Activated CD4-positive, CD25-positive, alpha-beta regulatory T cell treated with anti-CD3 and anti-CD28 coated beads, Interleukin-2, amount 50 U/mL, for 24 hours (primary cell): ENCODE data around the gene ZFR2.

Experiments used
- ATAC-seq, 2 donors: fragments of 150-1000 bp; cut with Tn5 transposase; one replicate each; pipeline ENCODE4 v1.10.0; 2021; ENCODE audit warnings: mild to moderate bottlenecking in 1 of 2, moderate library complexity in 1 of 2

ZFR2 gene

DNA sequence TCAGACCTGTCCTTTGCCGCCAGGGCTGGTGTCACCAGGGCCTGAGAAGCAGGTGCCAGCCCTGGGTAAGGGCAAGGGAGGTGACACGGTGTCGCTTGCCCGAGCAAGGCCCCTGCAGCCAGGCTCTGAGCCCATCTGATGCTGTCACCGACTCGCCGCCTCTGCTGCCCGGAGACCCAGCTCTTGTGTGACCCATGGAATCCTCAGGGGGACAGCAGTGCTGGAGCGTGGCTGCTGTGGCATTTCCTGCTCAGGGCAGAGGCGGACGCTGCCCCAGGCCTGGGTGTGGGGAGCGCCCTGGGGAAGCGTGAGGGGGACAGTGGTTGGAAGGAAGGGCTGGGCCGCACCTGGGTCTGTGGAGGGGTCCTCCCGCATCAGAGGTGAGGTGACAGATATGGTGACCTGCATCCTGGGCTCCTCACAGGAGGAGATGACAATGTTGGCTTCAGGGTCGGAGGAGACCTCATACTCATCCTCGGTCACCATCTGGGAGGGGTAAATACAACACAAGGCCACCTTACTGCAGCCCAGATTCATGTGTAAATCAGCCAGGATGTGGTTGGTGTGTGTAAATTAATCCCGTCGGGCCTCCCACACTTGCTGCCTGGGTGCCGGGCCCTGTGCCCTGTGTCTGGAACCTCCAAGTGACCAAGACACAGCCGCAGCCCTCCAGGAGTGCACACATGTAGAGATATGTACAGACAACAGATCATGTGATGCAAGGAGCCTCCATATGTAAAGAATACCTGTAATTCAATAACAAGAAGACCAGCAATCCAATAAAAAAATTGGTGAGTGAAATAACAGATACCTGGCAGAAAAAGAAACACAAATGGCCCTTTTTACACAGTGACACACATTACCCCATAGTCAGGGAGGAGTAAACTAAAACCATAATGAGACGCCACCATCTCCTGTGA, 55.1 kb downstream of the ZFR2 start:
- no peak for ATAC-seq

DNA sequence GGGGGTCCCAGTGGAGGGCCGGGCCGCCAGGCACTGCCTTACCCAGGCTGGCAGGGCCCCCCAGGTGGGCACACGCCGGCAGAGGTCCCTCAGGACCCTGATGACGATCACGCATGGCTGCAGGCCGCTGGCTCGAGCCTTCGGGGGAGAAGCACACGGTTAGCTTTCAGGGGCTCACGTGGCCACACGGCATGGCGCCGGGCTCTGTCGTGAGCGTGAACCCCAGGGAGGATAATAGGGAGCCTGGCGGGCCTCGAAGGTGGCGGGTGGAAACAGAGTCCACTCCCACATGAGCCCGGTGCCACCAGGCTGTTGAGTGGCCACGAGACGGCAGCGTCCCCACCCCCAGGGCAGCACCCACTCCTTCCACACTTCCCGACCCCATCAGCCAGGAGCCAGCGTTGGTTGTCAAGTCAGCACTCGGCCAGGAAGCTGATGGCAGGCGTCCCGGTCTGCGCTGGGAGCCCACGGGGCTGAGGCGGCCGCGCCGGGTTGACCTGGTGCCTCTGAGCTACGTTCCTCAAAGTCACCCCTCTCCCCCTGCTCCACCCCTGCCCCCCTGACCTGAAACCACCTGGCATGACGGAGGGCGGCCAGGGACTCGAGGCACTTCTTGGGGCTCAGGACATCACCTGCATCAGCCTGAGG, 58.0 kb downstream of the ZFR2 start:
- ATAC-seq = no peak

DNA sequence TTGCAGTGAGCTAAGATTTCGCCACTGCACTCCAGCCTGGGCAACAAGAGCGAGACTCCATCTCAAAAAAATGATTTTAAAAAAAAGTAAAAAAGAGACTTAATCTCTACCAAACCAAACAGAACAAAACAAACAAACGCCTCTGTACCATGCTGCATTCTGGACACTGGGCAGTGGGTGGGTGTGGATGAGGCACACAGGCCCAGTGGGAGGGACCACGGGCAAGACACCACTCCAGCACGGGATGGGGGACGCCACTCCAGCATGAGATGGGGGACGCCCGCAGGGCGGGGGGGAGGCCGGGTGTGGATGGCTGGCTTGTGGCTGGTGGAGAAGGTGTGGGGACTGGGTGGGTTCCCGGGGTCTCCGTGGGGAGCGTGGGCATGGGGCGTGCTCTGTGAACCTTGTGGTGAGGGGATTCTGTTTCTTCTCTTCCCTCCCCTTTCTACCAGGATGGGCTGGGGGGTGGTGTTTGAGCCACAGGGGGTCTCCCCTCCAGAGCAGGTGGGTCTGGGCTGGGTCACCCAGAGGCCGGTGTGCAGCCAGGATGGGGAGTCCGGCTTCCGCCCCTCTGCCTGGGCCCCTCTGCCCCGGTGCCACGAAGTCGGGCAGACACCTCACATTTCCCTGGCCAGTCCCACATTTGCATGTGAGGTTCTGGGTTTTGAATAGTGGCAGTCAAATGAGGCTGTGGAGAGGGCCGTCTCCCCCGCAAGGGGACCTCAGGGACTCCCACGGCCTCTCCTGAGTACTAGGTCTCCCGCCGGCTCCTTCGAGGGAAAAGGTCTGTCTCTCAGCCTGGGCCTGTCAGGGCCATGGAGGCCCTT, 58.7 kb downstream of the ZFR2 start:
- ATAC-seq = no peak

DNA sequence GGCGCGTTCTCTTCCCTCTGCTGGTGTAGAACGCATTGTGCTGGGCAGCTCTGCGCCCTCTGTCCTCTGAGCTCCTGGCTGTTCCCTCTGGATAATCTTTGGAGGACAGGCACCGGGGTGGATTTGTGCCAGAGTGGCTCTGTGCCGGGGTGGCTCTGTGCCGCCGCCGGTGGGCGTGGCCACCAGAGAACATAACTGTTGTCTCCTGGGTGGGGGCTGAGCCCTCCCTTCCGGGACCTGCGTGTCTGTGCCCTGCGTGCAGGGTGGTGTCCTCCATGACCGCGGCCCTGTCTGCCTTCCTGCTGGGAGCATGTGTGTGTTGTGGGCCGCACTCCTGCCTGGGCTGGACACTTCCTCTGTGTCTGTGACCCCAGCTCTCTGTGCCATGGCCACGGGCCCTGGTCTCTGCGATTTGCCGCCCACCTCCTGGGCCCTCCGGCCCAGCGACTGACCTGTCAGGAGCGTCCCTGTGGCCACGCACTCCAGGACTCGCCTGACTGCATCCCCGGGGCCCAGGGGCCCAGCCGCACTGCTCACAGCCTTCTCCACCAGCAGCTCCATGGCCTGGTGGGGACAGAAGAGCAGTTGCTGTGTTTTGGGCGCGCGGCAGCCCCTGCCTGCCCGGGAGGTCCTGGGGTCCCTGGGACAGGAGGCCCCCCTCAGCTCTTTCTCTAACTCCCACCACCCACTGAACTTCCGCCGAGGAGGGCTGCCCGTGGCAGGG, 60.3 kb downstream of the ZFR2 start:
- no peak for ATAC-seq

DNA sequence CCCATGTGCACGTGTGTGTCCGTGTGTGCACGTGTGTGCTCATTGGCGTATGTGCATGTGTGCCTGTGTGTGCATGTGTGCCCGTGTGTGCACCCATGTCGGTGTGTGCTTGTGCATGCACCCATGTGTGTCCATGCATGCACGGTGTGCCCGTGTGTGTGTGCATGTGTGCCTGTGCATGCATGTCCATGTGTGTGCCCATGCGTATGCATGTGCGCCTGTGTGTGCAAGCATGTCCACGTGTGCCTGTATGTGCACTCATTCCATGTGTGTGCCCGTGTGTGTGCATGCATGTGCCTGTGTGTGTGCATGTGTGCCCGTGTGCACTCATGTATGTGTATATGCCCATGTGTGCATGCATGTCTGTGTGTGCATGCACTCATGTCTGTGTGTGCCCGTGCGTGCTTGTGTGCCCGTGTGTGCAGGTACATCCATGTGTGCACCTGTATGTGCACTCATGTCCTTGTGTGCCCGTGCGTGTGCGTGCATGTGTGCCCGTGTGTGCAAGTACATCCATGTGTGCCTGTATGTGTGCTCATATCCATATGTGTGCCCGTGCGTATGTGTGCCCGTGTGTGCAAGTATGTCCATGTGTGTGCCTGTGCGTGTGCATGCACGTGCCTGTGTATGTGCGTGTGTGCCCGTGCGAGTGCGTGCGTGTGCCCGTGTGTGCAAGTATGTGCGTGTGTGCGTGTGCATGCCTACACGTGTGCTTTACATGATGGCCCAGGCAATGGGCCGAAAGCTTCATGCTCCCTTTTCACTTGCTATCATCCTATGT, 61.1 kb downstream of the ZFR2 start:
- ATAC-seq = no peak

DNA sequence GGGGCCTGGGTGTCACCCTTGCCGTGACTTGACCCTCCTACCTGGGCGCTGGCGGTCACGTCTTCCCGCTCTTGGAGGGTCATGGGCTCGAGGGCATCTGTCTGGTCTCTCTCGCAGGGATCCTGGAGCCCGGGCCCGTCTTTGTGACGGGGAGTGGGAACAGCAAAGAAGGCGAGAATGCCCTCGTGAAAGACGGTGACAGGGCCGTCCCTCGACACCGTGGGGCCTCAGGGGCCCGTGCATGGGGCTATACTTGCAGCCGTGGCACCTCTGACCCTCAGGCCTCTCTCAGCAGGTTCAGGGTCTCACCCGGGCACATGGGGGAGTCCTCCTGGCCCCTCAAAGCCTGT, 61.7 kb downstream of the ZFR2 start:
- no peak for ATAC-seq

DNA sequence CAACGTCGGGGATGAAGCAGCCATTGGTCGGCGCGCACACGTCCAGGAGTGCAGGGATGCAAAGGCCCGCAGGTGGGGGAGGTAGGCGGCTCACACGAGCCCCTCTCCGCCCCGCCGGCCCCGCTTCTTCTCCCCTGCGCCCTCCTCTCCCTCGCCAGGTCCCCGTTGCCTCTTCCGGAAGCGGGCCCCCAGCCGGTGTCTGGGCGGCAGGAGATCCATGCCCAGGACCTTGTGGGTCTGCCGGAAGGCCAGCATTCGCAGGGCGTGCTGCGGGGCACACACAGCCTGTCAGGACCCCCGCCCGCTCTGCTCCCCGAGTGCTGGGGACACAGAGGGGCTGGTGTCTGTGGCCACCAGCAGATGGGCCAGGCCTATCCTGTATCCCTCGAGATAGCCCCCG, 63.0 kb downstream of the ZFR2 start:
- ATAC-seq = no peak

DNA sequence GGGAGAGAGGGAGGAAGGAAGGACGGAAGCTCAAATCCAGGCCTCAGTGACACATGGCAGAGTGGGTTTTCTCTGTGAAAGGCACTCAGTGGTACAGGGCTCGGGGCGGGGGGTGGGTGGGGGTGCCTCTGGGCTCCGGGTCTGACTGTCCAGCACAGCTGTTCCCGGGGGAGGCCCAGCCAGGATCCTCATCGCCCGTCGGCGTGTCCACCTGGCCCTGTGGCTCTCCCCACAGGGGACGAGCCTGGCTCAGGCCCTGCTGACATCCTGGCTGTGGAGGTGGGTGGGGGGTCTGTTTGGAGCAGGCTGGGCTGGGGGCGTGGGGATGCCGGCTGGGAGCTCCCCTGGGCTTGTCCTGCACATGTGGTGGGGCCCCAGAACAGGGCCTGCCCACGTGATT, 64.4 kb downstream of the ZFR2 start:
- ATAC-seq = no peak

DNA sequence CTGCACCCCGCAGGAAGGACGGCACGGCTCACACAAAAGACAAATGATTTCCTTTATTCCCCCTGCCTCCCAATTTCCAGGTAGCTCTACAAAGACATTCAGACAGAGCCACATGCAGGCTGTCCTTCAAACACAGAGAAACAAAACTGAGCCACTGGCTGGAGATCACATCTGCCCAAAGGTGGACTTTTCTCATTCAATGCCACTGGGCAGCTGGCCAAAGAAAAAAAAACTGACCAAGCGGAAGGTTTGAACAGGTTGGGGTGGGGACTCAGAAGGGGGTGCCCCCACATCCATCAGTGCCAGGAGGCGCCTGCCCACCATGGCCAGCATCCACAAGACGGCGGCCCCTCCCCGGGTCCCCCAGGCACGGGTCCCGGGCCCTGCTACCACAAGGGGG, 64.9 kb downstream of the ZFR2 start:
- ATAC-seq = no peak

DNA sequence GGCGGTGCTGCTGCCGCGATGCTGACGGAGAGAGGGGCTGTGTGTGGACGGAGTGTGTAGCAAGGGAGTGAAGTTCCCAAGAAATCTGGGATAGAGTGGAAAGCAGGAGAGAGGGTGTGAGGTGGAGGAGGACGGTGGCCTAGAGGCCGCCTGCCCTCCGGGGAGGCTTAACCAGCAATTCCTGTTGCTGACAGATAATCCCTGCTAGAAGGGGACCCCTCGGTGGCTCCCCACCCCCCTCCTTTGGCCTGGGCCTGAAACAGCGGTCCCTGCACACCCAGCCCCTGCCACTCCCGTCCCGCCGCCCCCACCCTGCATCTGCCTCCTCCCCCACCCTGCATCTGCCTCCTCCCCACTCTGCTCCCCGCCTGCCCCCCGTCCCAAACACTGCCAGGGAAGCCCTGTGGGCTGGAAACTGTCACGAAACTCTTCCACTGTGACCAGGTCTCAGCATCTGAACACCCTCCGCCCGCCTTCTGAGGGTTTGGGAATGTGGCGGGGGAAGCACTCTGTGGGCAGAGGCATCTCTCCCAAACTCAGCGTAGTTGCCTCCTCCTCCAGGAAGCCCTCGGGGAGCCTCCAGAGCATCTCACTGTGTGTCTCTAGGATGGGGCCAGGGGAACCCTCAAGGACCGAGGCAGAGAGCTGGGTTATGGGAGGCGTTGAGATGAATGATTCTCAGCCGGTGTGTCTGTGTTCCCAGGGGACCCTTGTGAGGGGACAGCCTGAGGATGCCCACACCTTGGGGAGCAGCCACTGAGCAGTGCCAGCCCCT, 65.5 kb downstream of the ZFR2 start:
- ATAC-seq = no peak

DNA sequence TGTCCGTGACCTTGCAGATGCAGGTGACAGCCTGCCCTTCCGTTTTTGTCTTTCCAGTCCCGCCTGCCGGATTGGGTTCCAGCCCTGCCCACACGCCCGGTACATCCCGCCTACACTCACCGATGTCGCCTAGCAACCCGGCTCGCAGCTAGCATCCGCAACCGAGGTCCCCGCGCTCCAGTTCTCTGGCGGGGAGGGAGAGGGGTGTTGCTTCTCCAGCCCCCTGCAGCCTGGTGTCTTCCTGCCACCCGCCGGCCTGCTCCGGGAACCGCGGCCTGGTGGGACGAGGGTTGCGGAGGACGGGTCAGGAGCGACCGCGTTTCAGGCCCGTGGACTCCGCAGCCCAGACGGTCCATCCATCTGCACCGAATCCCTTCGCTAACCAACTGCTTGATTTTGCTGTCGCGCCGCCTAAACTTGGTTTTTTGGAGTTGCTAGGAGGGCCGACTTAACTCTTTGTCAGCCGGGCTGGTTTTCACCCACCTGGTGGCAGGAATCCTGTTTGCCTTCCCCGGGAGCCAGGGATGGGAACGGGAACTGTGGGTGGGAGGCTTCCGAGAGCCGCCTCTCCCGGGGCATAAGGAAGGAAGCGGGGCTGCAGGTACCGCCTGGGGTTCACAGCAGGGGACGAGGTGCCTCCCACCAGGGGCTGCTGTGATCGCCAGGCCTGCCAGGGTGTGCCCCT, 67.3 kb downstream of the ZFR2 start:
- peak; percentile 58 to 66 for ATAC-seq

DNA sequence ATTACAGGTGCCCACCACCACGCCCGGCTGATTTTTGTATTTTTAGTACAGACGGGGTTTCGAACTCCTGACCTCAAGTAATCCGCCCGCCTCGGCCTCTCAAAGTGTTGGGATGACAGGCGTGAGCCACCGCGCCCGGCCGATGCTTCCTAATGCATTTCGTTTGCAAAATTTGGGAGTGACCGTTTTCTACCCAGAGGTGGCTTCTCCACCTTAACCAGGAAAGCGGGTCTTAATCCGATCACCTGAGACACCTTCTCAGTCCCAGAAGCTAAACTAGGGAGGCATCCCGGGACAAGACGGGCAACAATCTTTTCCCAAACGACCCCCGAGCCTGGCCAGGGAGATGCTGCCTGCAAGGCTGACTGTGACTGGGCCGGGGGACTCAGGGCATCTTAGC, 67.8 kb downstream of the ZFR2 start:
- ATAC-seq = no peak

DNA sequence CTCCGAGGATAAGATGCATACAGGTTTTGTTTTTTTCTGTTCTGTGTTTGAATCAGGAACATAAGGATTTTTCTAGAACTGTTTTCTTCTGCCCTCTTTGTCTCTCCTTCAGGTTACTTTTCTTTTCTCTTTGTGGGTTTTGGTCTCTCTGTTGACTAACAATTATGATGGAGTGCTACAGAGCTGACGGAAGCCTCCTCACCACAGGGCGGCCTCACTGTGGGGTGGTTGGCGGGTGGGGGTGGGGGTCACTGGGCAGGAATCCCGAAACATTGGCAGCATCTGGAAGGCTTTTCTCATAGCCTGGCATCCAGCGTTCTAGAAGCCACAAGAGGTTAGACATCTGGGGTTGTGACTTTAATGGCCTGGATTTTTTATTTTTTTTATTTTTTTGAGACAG, 70.7 kb downstream of the ZFR2 start:
- ATAC-seq = peak in 1 of 2 donors; percentile 53

DNA sequence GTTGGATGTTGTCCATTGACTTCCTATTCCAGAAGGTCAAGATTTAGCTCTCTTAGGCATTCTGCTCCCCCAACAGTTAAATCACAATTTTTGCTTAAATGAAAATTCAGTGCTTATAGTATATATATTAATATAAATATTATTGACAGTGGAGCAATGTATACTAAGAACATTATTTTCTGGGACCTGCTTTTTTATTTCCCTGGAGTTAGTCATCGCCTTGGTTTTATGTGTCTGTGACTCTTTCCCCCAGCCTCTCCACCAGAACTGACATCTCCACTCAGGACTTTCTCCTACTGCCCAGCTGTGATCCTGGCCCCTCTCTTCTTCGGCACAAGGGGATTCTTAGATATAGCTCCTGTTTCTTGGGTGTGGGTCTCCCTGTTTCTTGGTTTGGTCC, 72.5 kb downstream of the ZFR2 start:
- ATAC-seq = no peak

DNA sequence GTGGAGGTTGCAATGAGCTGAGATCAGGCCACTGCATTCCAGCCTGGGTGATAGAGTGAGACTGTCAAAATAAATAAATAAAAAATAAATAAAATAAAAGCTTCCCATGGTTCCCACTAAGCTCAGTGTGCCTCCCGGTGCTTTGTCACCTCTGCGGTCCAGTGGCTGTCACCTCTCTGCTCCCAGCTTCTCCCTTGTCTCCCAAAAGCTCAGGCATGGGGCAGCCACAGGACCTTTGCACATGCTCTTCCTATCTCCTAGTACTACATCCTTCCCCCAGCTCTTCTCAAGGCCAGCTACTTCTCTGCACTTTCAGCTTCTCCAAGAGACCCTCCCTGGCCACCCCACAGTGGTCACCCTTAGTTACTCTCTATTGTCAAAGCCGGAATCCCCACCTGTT, 75.0 kb downstream of the ZFR2 start:
- ATAC-seq = no peak

DNA sequence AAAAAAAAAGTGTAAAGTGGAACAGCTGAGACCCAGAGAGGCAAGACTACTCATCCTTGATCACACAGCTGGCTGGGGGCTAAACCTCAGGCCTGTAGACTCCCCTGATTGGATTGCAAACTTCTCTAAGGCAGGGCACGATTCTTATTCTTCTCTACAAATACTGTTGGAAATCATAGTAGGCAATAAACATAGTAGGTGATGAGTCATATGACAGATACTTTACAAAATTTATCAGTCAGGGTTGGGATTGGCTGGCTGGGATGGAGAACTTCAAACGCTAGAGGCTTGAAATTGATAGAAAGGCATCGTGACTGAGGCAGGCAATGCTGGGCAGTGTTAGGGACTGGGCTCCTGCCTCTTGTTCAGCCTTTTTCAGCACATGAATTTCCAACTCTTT, 76.7 kb downstream of the ZFR2 start:
- no peak for ATAC-seq

DNA sequence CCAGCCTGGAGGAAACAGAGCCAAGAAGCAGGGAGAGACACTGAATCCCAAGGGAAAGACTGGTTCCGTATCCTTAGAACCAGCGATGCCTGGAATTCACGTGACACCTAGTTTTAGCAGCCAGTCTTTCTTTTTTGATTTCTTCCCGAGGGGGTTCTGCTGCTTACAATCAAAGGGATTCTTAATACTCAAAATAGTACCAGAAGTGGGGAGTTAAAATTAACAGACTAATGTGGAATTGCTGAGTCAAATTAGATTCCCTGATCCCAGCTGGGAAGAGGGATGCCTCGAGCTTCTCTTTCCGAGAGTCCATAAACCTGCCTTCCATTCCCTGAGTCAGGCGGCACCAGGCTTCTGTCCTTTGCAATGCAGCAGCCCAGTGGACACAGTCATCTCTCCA, 77.9 kb downstream of the ZFR2 start:
- no peak for ATAC-seq

DNA sequence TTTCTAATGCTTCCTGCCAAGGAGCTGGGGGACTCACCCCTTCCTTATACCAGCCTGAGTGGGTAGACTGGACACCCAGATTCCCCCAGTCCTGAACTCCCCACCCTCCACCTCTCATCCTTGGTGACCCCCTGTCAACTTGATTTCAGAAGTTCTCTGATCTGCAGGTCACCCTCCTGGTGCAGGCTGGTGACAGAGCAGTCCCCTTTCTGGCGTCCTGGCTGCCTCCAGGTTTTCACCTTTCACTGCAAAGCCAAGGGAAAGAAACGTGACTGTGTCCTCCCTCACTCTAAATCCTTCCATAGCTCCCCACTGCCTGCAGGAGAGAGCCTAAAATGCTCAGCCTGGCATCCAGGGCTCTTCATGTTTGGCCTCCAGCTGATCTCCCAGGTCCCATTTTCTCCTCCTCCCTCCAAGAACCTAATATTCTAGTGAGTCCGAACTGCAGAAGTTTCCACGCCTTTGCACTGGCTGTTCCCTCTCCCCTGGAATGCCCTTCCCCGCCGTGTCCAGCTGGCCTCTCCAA, 78.6 kb downstream of the ZFR2 start:
- ATAC-seq = no peak

DNA sequence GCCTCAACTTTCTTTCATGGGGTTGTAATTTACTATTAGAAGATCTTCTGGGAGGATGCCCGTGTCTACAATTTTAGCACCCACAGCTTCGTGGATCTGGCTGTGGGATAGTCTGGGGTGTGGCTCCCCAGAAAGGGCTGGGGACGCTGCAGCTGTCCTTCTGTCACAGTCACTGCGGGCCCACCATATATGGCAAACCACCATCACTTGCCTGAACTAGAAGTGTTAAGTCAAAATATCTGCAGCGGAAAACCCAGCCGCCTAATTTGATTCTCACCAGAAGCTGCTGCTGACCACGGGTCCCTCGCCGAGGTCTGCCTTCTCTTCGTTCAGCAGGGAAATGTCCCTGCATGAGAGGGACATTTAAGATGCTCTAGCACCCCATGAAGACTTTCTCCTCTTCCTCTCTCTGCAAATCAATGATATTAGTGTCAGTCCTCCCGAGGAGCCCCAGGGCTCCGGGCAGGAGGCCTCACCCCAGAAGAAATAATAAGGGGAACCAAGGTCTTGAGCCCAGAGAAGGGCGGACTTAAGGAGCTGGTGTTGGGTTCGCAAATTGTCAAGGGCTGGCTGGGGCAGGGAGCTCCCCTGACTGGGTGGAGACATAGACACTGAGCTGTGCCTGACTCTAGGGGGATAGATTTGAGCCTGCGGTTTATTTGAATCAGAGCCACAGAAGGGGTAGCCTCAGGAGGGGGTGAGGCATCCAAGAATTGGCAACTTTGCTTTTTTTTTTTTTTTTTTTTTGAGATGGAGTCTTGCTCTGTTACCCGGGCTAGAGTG, 79.7 kb downstream of the ZFR2 start:
- no peak for ATAC-seq
